ENCODE measurements around the gene RAN.

The RAN gene

DNA sequence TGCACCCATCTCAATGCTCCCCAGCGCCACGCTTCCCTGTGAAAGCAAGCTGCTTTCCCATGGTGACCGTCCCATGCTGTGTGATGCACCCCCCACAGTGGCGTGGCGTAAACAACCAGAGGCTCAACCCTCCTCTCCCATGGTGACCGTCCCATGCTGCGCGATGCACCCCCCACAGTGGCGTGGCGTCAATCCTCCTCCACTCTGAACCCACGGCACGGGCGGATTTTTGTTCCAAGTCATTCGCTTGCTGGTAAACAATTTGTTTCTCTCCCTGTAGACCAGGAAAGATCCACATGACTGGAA lies 41.7 kb upstream of the RAN start:
- TF ChIP-seq, protein P1, sequence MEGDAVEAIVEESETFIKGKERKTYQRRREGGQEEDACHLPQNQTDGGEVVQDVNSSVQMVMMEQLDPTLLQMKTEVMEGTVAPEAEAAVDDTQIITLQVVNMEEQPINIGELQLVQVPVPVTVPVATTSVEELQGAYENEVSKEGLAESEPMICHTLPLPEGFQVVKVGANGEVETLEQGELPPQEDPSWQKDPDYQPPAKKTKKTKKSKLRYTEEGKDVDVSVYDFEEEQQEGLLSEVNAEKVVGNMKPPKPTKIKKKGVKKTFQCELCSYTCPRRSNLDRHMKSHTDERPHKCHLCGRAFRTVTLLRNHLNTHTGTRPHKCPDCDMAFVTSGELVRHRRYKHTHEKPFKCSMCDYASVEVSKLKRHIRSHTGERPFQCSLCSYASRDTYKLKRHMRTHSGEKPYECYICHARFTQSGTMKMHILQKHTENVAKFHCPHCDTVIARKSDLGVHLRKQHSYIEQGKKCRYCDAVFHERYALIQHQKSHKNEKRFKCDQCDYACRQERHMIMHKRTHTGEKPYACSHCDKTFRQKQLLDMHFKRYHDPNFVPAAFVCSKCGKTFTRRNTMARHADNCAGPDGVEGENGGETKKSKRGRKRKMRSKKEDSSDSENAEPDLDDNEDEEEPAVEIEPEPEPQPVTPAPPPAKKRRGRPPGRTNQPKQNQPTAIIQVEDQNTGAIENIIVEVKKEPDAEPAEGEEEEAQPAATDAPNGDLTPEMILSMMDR (conservative IDR thresholded peaks at IDR 0.05) = no peak
- no peak for TF ChIP-seq ZFX (IDR thresholded peaks at IDR 0.05)
- H3K27ac ChIP-seq = no peak overlapping the region

DNA sequence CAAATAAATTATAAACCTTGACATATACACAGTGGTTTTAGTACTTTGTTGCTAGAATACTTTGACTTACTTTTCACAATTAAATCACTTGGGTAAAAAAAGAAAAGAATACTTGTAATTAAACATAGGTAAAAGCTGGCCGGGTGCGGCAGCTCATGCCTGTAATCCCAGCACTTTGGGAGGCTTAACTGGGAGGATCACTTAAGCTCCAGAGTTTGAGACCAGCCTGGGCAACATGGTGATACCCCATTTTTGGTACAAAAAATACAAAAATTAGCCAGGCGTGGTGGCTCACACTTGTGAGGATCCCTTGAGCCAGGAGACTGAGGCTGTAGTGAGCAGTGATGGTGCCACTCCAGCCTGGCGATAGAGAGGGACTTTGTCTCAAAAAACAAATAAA lies 40.6 kb upstream of the RAN start:
- H3K27ac ChIP-seq = no peak overlapping the region
- TF ChIP-seq ZFX (IDR thresholded peaks at IDR 0.05) = no peak
- TF ChIP-seq, protein P1 (conservative IDR thresholded peaks at IDR 0.05) = no peak

DNA sequence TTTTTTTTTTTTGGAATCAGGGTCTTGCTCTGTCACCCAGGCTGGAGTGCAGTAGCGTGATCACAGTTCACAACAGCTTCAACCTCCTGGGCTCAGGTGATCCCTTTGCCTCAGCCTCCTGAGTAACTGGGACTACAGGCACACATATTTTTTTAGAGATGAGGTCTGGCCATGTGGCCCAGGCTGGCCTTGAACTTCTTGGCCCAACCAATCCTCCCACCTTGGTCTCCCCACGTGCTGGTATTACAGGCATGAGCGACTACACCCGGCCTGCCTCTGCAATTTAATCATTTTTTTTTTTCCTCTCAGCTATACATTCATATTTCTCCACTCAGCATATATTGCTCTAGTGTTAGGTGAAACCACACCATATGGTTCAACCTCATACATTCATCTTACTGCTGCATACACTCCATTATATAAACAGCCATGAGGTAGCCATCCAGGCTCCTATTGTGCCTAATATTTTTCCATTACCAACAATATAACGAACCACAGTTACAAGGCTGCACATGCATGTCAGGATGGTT lies 39.9 kb upstream of the RAN start:
- no peak overlapping the region for H3K27ac ChIP-seq
- TF ChIP-seq ZFX (IDR thresholded peaks at IDR 0.05) = no peak

DNA sequence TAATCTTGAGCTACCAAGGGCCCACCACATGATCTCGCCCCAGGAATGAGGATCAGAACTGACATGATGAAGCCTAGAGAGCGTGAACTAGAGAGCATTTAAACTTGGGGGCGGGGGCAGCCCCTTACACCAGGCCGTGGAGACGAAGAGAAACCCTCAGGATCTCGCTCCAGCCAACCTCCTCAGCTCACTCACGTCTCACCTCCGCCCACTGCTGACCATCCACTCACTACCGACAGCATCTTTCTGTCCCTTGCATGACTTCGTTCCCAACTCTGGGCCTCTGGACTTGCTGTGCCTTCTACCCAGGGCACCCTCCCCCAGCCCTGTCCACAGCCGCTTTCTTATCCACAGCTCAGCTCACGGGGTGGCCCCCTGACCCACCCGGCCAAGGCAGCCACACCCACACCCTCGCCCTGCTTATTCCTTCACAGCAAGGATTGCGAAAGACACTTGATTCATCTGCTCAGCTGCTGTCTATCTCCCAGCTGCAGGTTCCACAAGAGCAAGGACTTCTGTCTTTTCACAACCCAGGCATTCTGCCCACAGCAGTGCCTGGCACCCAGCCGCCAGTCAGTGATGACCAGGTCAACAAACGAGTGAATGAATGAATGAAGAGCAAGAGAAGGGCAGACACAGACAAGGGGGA lies 39.2 kb upstream of the RAN start:
- TF ChIP-seq, protein P1 (conservative IDR thresholded peaks at IDR 0.05) = no peak
- no peak for TF ChIP-seq ZFX (IDR thresholded peaks at IDR 0.05)
- H3K27ac ChIP-seq = no peak overlapping the region

DNA sequence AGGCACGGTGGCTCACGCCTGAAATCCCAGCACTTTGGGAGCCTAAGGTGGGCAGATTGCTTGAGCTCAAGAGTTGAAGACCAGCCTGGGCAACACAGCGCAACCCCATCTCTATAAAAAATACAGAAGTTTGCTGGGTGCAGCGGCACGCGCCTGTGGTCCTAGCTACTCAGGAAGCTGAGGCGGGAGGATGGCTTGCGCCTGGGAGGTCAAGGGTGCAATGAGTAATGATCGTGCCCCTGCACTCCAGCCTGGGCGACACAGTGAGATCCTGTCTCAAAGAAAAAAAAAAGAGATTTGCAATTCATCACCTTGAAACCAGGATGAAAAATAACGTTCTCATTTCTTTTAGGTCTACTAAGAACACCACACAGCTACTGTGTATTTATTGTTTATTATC lies 36.9 kb upstream of the RAN start:
- TF ChIP-seq, protein P1 (conservative IDR thresholded peaks at IDR 0.05) = no peak
- no peak for TF ChIP-seq ZFX (IDR thresholded peaks at IDR 0.05)

DNA sequence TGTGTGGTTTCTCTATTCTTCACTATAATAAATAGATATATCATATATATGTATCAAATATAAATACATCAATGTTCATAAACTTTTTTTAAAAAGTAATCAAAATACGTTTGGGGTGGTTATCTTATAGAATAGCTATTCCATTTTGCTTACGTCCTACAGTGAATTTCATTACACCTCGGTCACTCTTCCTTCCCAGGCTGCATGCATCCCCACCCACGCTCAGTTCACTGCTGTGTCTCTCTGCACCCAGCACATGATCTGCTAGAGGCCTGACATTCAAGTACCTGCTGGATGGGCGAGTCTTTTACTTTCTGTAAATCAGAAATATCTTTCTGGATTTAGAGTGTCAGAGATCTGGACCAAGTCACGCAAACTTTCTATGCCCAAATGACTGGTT lies 36.4 kb upstream of the RAN start:
- TF ChIP-seq, protein P1 (conservative IDR thresholded peaks at IDR 0.05) = no peak
- TF ChIP-seq ZFX (IDR thresholded peaks at IDR 0.05) = no peak
- no peak overlapping the region for H3K27ac ChIP-seq

More for the DNA sequence above, 36.9 kb upstream of the RAN start:
- no peak overlapping the region for H3K27ac ChIP-seq

DNA sequence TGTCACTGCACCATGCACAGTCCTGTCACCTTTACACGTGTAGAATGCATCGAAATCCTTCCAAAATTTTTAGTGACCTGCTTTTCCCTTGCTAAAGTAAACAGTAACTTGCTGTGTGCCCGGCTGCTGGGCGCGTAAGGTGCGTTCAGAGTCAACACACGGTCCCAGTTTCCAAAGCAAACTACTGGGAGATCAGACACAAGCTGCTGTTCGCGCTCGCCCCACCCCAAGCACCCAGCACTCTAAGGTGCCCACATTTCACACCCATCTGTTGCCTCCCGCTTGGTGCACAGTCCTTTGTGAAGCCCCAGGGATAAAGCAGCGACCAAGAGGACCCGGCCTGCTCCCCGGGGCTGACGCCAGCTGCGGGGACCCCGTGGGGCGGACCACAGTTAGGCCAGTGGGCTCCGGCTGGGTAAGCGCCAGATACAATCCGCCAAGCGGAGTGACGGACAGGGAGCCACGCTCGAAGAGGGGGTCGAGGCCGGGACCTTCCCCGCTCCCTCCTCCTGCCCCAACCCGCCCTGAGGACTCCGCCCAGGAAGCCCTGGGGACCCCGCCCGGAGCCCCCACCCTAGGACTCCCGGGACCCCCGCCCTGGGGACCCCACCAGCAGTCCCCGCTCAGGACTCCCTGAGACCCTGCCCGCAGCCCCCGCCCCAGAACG lies 33.4 kb upstream of the RAN start:
- TF ChIP-seq, protein P1 (conservative IDR thresholded peaks at IDR 0.05) = no peak
- TF ChIP-seq ZFX (IDR thresholded peaks at IDR 0.05) = no peak
- peak overlapping the region; percentile 63 for H3K27ac ChIP-seq

Data from C4-2B (cell line).